Cardiac muscle cell (in vitro differentiated cells and primary cell): ENCODE measurements around the gene NT5C2. TPM values are rescaled to one million over a fixed set of nuclear protein-coding genes. Genes with fewer than 3 reads are reported as not detected.
A peak's percentile ranks its signal among the peaks of the same experiment; 100 is the strongest.
"Not testable (repeated sequence)": the region's sequence is repeated elsewhere in the genome, so short reads cannot be mapped to it uniquely, and the experiment has no call there.

Experiments used
- DNase-seq, 2 donors: peaks; one replicate each; pipeline versions ENCODE4 v3.0.0 to v3.0.0-alpha.2; 2010 to 2017; ENCODE audit warnings: low read depth in 1 of 2, low spot score in 1 of 2
- H3K27ac ChIP-seq: fragments of 200-600 bp; sonication (generic); 2 replicates; pipeline ENCODE4 v1.5.1; 2016
- H3K27me3 ChIP-seq: fragments of 200-600 bp; sonication (generic); 2 replicates; pipeline ENCODE4 v1.6.0; 2016; ENCODE audit warnings: control low read depth
- H3K36me3 ChIP-seq: fragments of 200-600 bp; sonication (generic); 2 replicates; pipeline ENCODE4 v1.5.1; 2016; ENCODE audit warnings: control low read depth
- H3K4me1 ChIP-seq: fragments of 200-600 bp; sonication (generic); 2 replicates; pipeline ENCODE4 v1.8.1; 2017; ENCODE audit warnings: low read depth, mild to moderate bottlenecking, mixed run types
- H3K4me3 ChIP-seq: fragments of 200-600 bp; sonication (generic); 2 replicates; pipeline ENCODE4 v1.5.1; 2016; ENCODE audit warnings: mild to moderate bottlenecking
- H3K9me3 ChIP-seq: fragments of 200-600 bp; sonication (generic); 2 replicates; pipeline ENCODE4 v1.5.1; 2017; ENCODE audit warnings: low read depth, mild to moderate bottlenecking, control low read depth
- polyA plus RNA-seq: library from polyadenylated mRNA; unstranded; fragments of >200 nt; fragmentation: Nextera tagmentation; extraction: Ambion mirVana; gene quantifications from 2 replicates; pipeline ENCODE4 v1.2.1, GENCODE V29; 2016
- total RNA-seq: library from RNA; depleted of rRNA; stranded (reverse); fragments of >200 nt; gene quantifications from 2 replicates; pipeline ENCODE4 v1.2.3, GENCODE V29; 2016
- TF ChIP-seq, protein P1 (sequence below): IDR thresholded peaks from 2 replicates; pipeline ENCODE4 v1.5.1; 2012; ENCODE audit warnings: low read depth, mild to moderate bottlenecking, low read length

Gene NT5C2
- total and polyA plus RNA-seq, 2 experiments from 2014 or later = 51.1 to 84.0 TPM

DNA sequence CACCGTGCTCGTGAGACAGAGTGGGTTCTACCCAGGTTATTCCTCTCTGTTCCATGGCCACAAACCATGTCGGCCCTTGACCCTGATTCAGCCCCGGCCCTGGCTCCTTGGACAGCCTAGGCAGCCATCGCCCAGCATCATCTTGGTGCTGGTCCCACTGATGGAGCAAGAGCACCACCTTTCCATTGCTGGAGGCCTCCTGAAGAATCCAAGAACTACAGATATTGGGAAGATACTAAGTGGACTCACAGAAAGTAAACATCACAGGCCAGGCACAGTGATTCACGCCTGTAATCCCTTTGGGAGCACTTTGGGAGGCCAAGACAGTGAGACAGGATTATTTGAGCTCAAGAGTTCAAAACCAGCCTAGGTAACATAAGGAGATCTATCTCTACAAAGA, 125.1 kb downstream of the NT5C2 start:
- Histone ChIP-seq H3K36me3 (no peaks in the 10 kb centered on the region), H3K4me3 (no peak overlapping the region), H3K27me3 (no peaks in the 10 kb centered on the region), H3K4me1 (peaks cover 7% of the 10 kb centered on the region), H3K27ac (no peak overlapping the region), H3K9me3 (no peaks in the 10 kb centered on the region)
- TF ChIP-seq, protein P1, sequence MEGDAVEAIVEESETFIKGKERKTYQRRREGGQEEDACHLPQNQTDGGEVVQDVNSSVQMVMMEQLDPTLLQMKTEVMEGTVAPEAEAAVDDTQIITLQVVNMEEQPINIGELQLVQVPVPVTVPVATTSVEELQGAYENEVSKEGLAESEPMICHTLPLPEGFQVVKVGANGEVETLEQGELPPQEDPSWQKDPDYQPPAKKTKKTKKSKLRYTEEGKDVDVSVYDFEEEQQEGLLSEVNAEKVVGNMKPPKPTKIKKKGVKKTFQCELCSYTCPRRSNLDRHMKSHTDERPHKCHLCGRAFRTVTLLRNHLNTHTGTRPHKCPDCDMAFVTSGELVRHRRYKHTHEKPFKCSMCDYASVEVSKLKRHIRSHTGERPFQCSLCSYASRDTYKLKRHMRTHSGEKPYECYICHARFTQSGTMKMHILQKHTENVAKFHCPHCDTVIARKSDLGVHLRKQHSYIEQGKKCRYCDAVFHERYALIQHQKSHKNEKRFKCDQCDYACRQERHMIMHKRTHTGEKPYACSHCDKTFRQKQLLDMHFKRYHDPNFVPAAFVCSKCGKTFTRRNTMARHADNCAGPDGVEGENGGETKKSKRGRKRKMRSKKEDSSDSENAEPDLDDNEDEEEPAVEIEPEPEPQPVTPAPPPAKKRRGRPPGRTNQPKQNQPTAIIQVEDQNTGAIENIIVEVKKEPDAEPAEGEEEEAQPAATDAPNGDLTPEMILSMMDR = no peak
- DNase-seq = no peak

DNA sequence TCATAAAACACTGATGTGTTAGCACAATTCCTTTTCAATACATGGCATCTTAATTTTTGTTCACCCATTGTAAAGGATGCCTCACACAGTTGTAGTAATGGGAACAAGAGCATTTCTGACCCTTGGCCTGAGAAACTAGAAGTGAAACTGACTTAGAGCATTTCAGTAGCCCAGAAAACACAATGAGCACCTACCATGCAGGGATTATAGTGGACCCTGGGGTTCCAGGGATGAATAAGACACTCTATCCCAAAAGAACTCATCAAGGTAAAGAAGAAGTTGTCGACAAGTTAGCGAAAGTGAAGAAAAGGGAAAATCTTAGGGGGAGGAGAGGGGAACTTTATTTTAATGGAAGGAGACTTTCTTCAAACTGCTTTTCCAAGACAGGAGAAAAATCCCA, 125.6 kb downstream of the NT5C2 start:
- Histone ChIP-seq H3K36me3 (no peaks in the 10 kb centered on the region), H3K9me3 (no peaks in the 10 kb centered on the region), H3K4me3 (no peak overlapping the region), H3K27me3 (no peaks in the 10 kb centered on the region), H3K4me1 (peaks cover 7% of the 10 kb centered on the region), H3K27ac (no peak overlapping the region)
- no peak for DNase-seq
- TF ChIP-seq, protein P1 = no peak

DNA sequence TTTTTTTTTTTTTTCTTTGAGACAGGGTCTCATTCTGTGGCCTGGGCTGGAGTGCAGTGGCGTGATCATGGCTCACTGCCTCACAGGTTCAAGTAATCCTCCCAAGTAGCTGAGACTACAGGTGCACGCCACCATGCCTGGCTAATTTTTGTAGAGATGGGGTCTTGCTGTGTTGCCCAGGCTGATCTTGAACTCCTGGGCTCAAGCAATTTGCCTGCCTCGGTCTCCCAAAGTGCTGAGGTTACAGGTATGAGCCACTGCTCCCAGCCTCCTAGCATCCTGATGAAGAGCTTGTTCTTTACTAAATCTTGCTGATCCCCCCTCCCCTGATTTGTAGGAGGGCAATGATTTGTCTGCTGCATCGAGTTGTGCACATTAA, 126.0 kb downstream of the NT5C2 start:
- not testable (repeated sequence) for H3K27me3 ChIP-seq, H3K4me1 ChIP-seq, H3K27ac ChIP-seq, H3K9me3 ChIP-seq, H3K36me3 ChIP-seq, H3K4me3 ChIP-seq, DNase-seq

DNA sequence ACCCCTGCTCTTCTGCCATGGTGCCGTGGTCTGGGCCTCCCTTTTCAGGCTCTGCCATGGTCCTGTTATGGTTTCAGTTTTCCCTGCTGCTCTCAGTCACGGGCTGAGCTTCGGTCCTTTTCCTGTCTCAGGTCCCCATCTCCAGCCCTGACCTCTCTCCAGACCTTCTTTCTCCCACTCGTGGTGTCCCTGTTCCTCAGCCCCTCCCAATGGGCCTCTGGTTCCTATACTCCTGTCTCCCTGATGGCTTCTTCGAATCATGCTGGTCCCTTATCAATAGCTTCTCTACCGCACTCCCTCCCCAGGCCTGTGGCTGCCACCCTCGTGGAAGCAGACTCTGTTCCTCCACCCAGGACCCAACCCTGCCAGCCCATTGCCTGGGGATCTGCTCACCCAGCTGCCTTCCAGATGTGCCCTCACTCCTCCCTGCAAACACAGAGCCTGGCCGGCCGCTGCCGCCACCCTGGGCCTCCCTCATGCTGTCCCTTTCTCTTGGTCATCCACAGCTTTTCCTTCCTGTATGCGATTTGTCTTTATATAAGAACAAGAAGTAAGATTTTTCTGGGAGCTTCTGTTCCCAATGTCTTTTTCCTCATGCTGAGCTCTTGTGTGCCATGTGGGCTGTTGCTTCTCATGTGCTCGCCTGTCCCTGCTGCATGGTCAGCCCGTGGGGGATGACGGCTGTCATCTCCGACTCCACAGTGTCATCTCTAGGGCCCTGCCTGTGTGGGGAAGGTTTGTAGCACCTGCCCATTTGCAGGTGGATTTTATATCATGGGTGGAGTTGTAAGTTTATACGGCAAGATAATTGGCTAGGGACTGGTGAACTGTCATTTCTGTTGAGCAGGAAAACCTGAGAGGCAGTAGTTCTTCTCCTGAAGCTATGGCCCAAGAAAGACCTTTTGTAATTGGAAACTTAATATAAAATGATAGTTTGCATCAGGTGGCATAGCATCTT, 126.7 kb downstream of the NT5C2 start:
- Histone ChIP-seq H3K9me3 (no peaks in the 10 kb centered on the region), H3K4me1 (peaks cover 7% of the 10 kb centered on the region), H3K27ac (no peak overlapping the region), H3K27me3 (no peaks in the 10 kb centered on the region), H3K4me3 (no peak overlapping the region), H3K36me3 (no peaks in the 10 kb centered on the region)
- DNase-seq = no peak
- TF ChIP-seq, protein P1 = no peak

DNA sequence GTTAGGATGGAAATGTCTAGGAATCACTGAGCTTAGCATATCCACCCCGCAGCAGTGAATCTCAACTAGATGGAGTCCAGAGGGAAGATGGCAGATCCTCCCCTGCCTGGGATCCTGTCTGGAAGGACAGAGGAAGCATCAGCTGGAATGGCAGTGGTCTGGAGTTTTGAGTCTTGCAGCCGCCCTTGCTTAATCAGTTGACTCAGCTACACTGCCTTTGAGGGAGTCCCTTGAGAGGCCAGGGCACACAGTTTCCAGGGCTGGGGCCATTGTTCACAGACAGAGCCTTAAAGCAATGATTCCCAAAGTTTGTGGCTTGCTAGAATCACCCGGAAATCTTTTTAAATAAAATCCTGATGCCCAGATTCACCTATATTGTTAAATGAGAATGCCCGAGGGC, 128.1 kb downstream of the NT5C2 start:
- peak in 1 of 2 donors; percentile 20 for DNase-seq
- Histone ChIP-seq H3K27ac (no peak overlapping the region), H3K27me3 (no peaks in the 10 kb centered on the region), H3K4me1 (peaks cover 6% of the 10 kb centered on the region), H3K4me3 (no peak overlapping the region), H3K36me3 (no peaks in the 10 kb centered on the region), H3K9me3 (no peaks in the 10 kb centered on the region)
- TF ChIP-seq, protein P1 = no peak

DNA sequence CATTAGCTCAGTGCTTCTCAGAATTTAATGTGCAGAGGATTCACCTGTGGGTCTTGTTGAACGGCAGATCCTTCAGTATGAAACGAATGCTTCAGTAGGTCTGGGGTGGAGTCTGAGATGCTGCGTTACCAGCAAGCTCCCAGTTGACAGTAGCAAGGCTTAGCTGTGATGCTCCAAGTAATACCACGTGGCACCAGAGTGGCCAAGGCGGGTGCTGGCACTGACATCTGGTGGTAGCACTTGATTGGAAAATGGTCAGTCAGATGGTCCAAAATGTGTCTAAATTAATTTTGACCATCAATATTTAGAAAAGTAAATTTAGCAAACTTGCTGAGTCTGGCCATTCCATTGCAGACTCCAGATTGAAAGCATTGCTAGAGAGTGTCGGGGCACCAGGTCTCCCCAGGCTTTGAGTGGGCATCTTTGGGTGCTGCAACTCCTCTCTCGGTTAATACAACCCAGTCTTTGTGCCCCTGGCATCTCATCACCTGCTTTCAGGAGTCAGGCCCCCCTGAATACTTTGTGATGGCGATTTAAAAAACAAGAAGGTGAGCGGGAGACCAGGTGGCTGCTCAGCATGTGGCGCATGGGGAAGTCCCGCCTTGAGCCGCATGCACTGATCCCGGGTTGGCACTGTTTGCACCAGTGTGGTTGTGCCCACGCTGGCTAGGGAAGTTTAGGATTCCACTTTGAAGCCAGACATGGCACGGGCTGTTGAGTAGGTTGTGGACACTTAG, 130.1 kb downstream of the NT5C2 start:
- no peaks in the 10 kb centered on the region for H3K36me3 ChIP-seq
- H3K4me1 ChIP-seq = no peaks in the 10 kb centered on the region
- no peak overlapping the region for H3K27ac ChIP-seq
- no peak overlapping the region for H3K4me3 ChIP-seq
- no peaks in the 10 kb centered on the region for H3K9me3 ChIP-seq
- TF ChIP-seq, protein P1 = no peak
- H3K27me3 ChIP-seq = no peaks in the 10 kb centered on the region
- DNase-seq = no peak
